Lower leg skin (tissue), 4 donors: Measurements from ENCODE around the gene RAD1. TPM values are rescaled to one million over a fixed set of nuclear protein-coding genes. Genes with fewer than 3 reads are reported as not detected.

Experiments
- DNase-seq, 2 donors: peaks; one replicate each; pipeline ENCODE4 v3.0.0-alpha.2; 2019; ENCODE audit warnings: low spot score in 2 of 2
- H3K4me3 ChIP-seq: fragments of 200-600 bp; sonication (generic); 2 replicates; pipeline ENCODE4 v1.5.1; 2017; ENCODE audit warnings: mild to moderate bottlenecking, low read depth; ENCODE audit not compliant: poor library complexity, severe bottlenecking
- POLR2A ChIP-seq, 2 donors: fragments of 450-650 bp; IDR thresholded peaks; one replicate each; pipeline ENCODE4 v1.6.1; 2016 to 2017; ENCODE audit warnings: antibody characterized with exemption in 2 of 2, mild to moderate bottlenecking in 1 of 2, moderate library complexity in 1 of 2
- WGBS, 2 donors: methylation state at CpG; one replicate each; pipeline ENCODE4 v1.1.5; 2018; 5-methylcytosine and 5-hydroxymethylcytosine counted together
- intact Hi-C: fragments of 100-400 bp; cut with DNase I; formaldehyde crosslinking; loops from one replicate; pipeline ENCODE4 v1.15.0; 2023; ENCODE audit warnings: low total_unique reads
- total RNA-seq, 4 donors: library from RNA; depleted of rRNA; stranded (reverse); fragments of >200 nt; gene quantifications; one replicate each; pipeline ENCODE4 v1.1.0, GENCODE V29; 2016
- TF ChIP-seq, protein P1 (sequence below), 3 donors: fragments of 450-650 bp; IDR thresholded peaks; one replicate each; pipeline ENCODE4 v1.5.1; 2016; ENCODE audit warnings: antibody characterized with exemption in 3 of 3, mild to moderate bottlenecking in 3 of 3, moderate library complexity in 2 of 3

RAD1 gene
- 10 to 100 TPM; 10.6 to 27.0 (median 14.6) TPM for total RNA-seq

DNA sequence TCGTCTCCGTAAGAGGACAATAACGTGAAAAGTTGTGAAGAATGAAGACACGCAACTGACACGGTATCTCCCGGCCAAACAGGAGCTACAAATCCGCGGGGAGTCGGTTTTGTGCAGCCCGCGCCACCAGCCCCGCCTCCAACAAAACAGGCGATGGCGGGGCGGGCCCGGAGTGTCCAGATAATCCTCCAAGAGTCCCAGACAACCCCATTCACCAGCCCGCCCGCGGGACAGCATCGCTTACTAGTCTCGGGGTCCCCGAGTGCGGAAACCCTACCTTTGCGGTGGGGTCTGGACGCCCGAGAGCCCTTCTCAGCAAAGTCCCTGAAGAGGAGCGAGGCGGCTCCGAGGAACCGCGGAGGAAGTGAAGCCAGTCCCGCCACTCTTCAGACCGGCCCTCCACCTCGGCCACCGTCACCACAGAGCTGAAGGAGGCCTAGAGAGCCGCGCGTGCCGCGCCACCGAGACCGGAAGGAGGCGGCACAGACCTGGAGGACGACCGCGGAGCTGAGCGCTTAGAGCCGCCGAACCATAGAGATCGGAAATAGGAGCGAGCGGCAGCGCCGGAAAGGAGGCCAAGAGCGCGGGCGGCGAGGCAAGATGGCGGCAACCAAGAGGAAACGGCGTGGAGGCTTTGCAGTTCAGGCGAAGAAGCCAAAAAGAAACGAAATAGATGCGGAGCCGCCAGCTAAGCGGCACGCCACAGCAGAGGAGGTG, at the start of gene RAD1, which contains the start of gene BRIX1:
TSS of gene RAD1 (minus strand) at position 366 of the 717 bp plus-strand sequence. CDS start 612 bp downstream, outside the sequence.
TSS of gene BRIX1 (plus strand) at position 573 of the 717 bp plus-strand sequence. CDS start at position 601, 28 bp downstream.
- WGBS, 2 donors: 0% methylated on average over 50 to 58 of the region's 67 CpGs
- intact Hi-C loops: no loop called here
- DNase-seq: peak; percentile 94 to 99
- TF ChIP-seq POLR2A (IDR thresholded peaks at IDR 0.05): no peak
- TF ChIP-seq, protein P1, sequence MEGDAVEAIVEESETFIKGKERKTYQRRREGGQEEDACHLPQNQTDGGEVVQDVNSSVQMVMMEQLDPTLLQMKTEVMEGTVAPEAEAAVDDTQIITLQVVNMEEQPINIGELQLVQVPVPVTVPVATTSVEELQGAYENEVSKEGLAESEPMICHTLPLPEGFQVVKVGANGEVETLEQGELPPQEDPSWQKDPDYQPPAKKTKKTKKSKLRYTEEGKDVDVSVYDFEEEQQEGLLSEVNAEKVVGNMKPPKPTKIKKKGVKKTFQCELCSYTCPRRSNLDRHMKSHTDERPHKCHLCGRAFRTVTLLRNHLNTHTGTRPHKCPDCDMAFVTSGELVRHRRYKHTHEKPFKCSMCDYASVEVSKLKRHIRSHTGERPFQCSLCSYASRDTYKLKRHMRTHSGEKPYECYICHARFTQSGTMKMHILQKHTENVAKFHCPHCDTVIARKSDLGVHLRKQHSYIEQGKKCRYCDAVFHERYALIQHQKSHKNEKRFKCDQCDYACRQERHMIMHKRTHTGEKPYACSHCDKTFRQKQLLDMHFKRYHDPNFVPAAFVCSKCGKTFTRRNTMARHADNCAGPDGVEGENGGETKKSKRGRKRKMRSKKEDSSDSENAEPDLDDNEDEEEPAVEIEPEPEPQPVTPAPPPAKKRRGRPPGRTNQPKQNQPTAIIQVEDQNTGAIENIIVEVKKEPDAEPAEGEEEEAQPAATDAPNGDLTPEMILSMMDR (IDR thresholded peaks at IDR 0.05): no peak
- H3K4me3 ChIP-seq: peak within 1 kb of the TSS; percentile 98

- TF ChIP-seq POLR2A (IDR thresholded peaks at IDR 0.05): no peak
- TF ChIP-seq, protein P1 (IDR thresholded peaks at IDR 0.05): no peak
- intact Hi-C loops: no loop called here
- WGBS, 2 donors: 91% methylated on average over 1 of the region's 1 CpG
- no peak overlapping the region for H3K4me3 ChIP-seq
- no peak for DNase-seq
Observed at GRCh38 chr5:34959323-34959722, 44.0 kb upstream of the RAD1 start.

GRCh38 chr5:34957857-34958690, 42.8 kb upstream of the RAD1 start:
- intact Hi-C loops: no loop called here
- 38 to 43% methylated on average over 5 of the region's 5 CpGs for WGBS, 2 donors
- TF ChIP-seq POLR2A (IDR thresholded peaks at IDR 0.05): no peak
- TF ChIP-seq, protein P1 (IDR thresholded peaks at IDR 0.05): no peak
- H3K4me3 ChIP-seq: no peak overlapping the region
- no peak for DNase-seq

DNA sequence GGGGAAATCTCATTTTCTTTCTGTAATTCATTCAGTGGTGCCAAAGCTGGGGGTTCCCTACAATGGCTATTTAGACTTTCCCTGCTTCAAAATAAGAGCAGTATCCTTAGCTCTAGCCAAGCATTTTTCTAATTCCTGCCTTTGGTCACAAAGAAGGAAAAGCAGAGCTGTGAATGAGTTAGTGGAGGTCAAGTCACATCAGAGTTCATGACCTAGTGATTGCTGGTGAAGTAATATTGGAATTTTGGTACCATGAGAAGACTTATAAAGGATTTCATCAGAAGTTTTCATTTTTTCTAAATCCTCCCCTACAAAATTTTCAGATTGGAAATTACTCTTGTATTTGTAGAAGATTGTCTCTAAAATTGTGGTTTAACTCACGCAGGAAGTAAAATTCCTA, 42.0 kb upstream of the RAD1 start:
- intact Hi-C loops: no loop called here
- WGBS, 2 donors: 93 to 100% methylated on average over 1 of the region's 1 CpG
- no peak overlapping the region for H3K4me3 ChIP-seq
- DNase-seq: no peak
- TF ChIP-seq, protein P1 (IDR thresholded peaks at IDR 0.05): no peak
- TF ChIP-seq POLR2A (IDR thresholded peaks at IDR 0.05): no peak

- WGBS, 2 donors: 91% methylated on average over 11 of the region's 11 CpGs
- no peak for TF ChIP-seq POLR2A (IDR thresholded peaks at IDR 0.05)
- no peak for DNase-seq
Observed at GRCh38 chr5:34944460-34945047, 29.2 kb upstream of the RAD1 start.

GRCh38 chr5:34944044-34944443, 28.7 kb upstream of the RAD1 start:
- TF ChIP-seq POLR2A (IDR thresholded peaks at IDR 0.05): no peak
- TF ChIP-seq, protein P1 (IDR thresholded peaks at IDR 0.05): no peak
- no peak overlapping the region for H3K4me3 ChIP-seq
- WGBS, 2 donors: 95 to 96% methylated on average over 2 of the region's 2 CpGs
- DNase-seq: no peak
- intact Hi-C loops: loop anchor here (5.0 kb wide), 1 partner anchor 1788 kb away; no protein-coding TSS in a partner anchor

More at GRCh38 chr5:34944460-34945047, 29.2 kb upstream of the RAD1 start:
- H3K4me3 ChIP-seq: no peak overlapping the region
- intact Hi-C loops: loop anchor here (5.0 kb wide), 1 partner anchor 1788 kb away; no protein-coding TSS in a partner anchor
